HCT116 (cell line): ENCODE results near the gene DOCK4. TPM values are rescaled to one million over a fixed set of nuclear protein-coding genes. Genes with fewer than 3 reads are reported as not detected.

Experiments
- ATAC-seq: fragments of 200-7000 bp; cut with Tn5 transposase; 2 replicates; pipeline ENCODE4 v1.9.1; 2020; ENCODE audit warnings: mild to moderate bottlenecking, moderate library complexity
- BruUV-seq: library from RNA; stranded (reverse); fragments of 400-500 nt; replicated peaks from 2 replicates; lab custom pipeline; 2021; lab: Mats Ljungman, UMichigan
- CTCF ChIA-PET: fragments of 300-600 bp; sonication (Branson Sonifier 250); formaldehyde crosslinking; loops from one replicate; lab custom pipeline; 2021; ENCODE audit warnings: antibody characterized with exemption; lab: Charles Lee
- POLR2A ChIA-PET: fragments of 300-600, 350-600 bp; sonication (Branson Sonifier 250); formaldehyde crosslinking; loops from one replicate; lab custom pipeline; 2021; ENCODE audit warnings: antibody characterized with exemption; lab: Charles Lee
- RAD21 ChIA-PET, 2 experiments: fragments of 300-600 bp; sonication (Branson Sonifier 250); formaldehyde crosslinking; loops; one replicate each; lab custom pipeline; 2023; ENCODE audit warnings: low total read pairs in 2 of 2; ENCODE audit not compliant: uncharacterized antibody in 2 of 2, unreplicated experiment in 2 of 2, low non-redundant PET in 1 of 2; lab: Charles Lee
- DNase-seq: peaks from one replicate; pipeline ENCODE4 v3.0.0-alpha.2; 2010; ENCODE audit warnings: low read depth, low spot score
- H2AFZ ChIP-seq: fragments of 200-600 bp; shearing (Covaris generic), sonication (generic); 2 replicates; pipeline ENCODE4 v1.6.1; 2017; ENCODE audit warnings: low read depth, mixed run types, mixed read lengths, antibody characterized with exemption, low read length; ENCODE audit not compliant: poor library complexity, severe bottlenecking
- H3K27ac ChIP-seq: 2 replicates; pipeline ENCODE4 v1.5.1; 2012; ENCODE audit warnings: low read depth, low read length
- H3K27me3 ChIP-seq: fragments of 200-600 bp; sonication (generic); 2 replicates; pipeline ENCODE4 v1.6.1; 2016; ENCODE audit warnings: mixed run types, low read length, mixed read lengths; ENCODE audit not compliant: insufficient read depth
- H3K36me3 ChIP-seq, 2 experiments: fragments of 200-500 bp in 1 of 2; fragments of 200-600 bp in 1 of 2; sonication (Bioruptor generic) in 1 of 2; sonication (generic) in 1 of 2; 2 replicates each; pipeline versions ENCODE4 v1.5.1 to v1.6.1; 2014 to 2016; ENCODE audit warnings: low read length in 2 of 2, inconsistent platforms in 1 of 2, mixed read lengths in 1 of 2, mixed run types in 1 of 2; ENCODE audit not compliant: insufficient read depth in 2 of 2, control insufficient read depth in 1 of 2
- H3K4me1 ChIP-seq, 2 experiments: fragments of 200-600 bp in 1 of 2; sonication (generic) in 1 of 2; 2 replicates each; pipeline versions ENCODE4 v1.5.1 to v1.6.1; 2012 to 2017; ENCODE audit warnings: low read length in 2 of 2, inconsistent platforms in 1 of 2, mild to moderate bottlenecking in 1 of 2, mixed read lengths in 1 of 2, mixed run types in 1 of 2, moderate library complexity in 1 of 2; ENCODE audit not compliant: insufficient read depth in 2 of 2, control insufficient read depth in 1 of 2
- H3K4me2 ChIP-seq: fragments of 200-600 bp; sonication (generic); 2 replicates; pipeline ENCODE4 v1.6.1; 2017; ENCODE audit warnings: mixed run types, low read length, mixed read lengths
- H3K4me3 ChIP-seq, 2 experiments: fragments of 200-600 bp in 1 of 2; sonication (generic) in 1 of 2; replicated peaks in 1 of 2; 2 replicates each; pipeline ENCODE4 v1.5.1; 2011 to 2016; ENCODE audit warnings: low read length in 2 of 2, control low read depth in 1 of 2, low read depth in 1 of 2, mild to moderate bottlenecking in 1 of 2, mixed read lengths in 1 of 2, mixed run types in 1 of 2
- H3K79me2 ChIP-seq: fragments of 200-600 bp; sonication (generic); 2 replicates; pipeline ENCODE4 v1.6.1; 2017; ENCODE audit warnings: mild to moderate bottlenecking, mixed run types, low read length, moderate library complexity, mixed read lengths; ENCODE audit not compliant: insufficient read depth
- H3K9ac ChIP-seq: fragments of 200-600 bp; sonication (generic); 2 replicates; pipeline ENCODE4 v1.6.1; 2016; ENCODE audit warnings: low read length, mixed read lengths
- H3K9me2 ChIP-seq: fragments of 200-600 bp; sonication (generic), shearing (Covaris generic); 2 replicates; pipeline ENCODE4 v1.6.1; 2017; ENCODE audit warnings: mixed run types, mild to moderate bottlenecking, moderate library complexity; ENCODE audit not compliant: insufficient read depth
- H3K9me3 ChIP-seq, 2 experiments: fragments of 200-500 bp in 1 of 2; fragments of 200-600 bp in 1 of 2; sonication (Bioruptor generic) in 1 of 2; sonication (generic) in 1 of 2; 2 replicates each; pipeline ENCODE4 v1.6.1; 2014 to 2017; ENCODE audit warnings: low read length in 2 of 2, mixed read lengths in 2 of 2, inconsistent platforms in 1 of 2, low read depth in 1 of 2, mild to moderate bottlenecking in 1 of 2, mixed run types in 1 of 2, moderate library complexity in 1 of 2; ENCODE audit not compliant: control insufficient read depth in 1 of 2, insufficient read depth in 1 of 2
- H4K20me1 ChIP-seq: fragments of 200-600 bp; sonication (generic), shearing (Covaris generic); 2 replicates; pipeline ENCODE4 v1.6.1; 2017; ENCODE audit warnings: mixed run types, mild to moderate bottlenecking, moderate library complexity; ENCODE audit not compliant: insufficient read depth
- CTCF ChIP-seq, 3 experiments: fragments of 200-600 bp in 1 of 3; sonication (generic) in 1 of 3; IDR thresholded peaks in 2 of 3; conservative IDR thresholded peaks in 1 of 3; 2 replicates each; pipeline ENCODE4 v1.5.1; 2012 to 2017; ENCODE audit warnings: low read depth in 2 of 3, low read length in 2 of 3, antibody characterized with exemption in 1 of 3, borderline replicate concordance in 1 of 3, control low read depth in 1 of 3, mild to moderate bottlenecking in 1 of 3, mixed read lengths in 1 of 3, mixed run types in 1 of 3, moderate library complexity in 1 of 3; ENCODE audit not compliant: insufficient read depth in 1 of 3
- RAD21 ChIP-seq: IDR thresholded peaks from 2 replicates; pipeline ENCODE4 v1.6.1; 2012; ENCODE audit warnings: low read depth, mild to moderate bottlenecking
- SIN3A ChIP-seq: IDR thresholded peaks from 2 replicates; pipeline ENCODE4 v1.6.1; 2012; ENCODE audit warnings: low read depth
- intact Hi-C: fragments of 100-400 bp; cut with micrococcal nuclease; formaldehyde crosslinking; loops from 2 replicates; pipeline ENCODE4 v1.10.0; 2022
- total RNA-seq: library from RNA; stranded (reverse); gene quantifications from one replicate; pipeline ENCODE4 v1.2.1, GENCODE V29; 2021; ENCODE audit not compliant: unreplicated experiment

Gene DOCK4
- total RNA-seq, 1 experiment from 2014 or later: 2.2 TPM

- RAD21 ChIA-PET: interaction anchor here (1.1 to 1.2 kb wide), 3 partner anchors 92 to 114 kb away, joined by 3 to 4 read pairs (median 3); no protein-coding TSS in a partner anchor
Measured at GRCh38 chr7:111855842-111856227, 350.4 kb downstream of the DOCK4 start.

More at GRCh38 chr7:111855842-111856227, 350.4 kb downstream of the DOCK4 start:
- H3K9me3 ChIP-seq: no peaks in the 10 kb centered on the region
- no peak for DNase-seq
- TF ChIP-seq CTCF (IDR thresholded peaks at IDR 0.05 in 2 of 3, conservative IDR thresholded peaks at IDR 0.05 in 1 of 3; ENCODE audit: borderline replicate concordance in 1 of 3, insufficient read depth in 1 of 3, low read depth in 2 of 3, low read length in 2 of 3): peak in 2 of 3 experiments; percentile 23; a peak in 2 of 6 replicates
- no peak for TF ChIP-seq SIN3A
- TF ChIP-seq RAD21: peak; percentile 21; the same call in 1 of the 2 replicates
- TF ChIP-seq, all 23 proteins: peak for 2
- Histone ChIP-seq H3K4me3 (no peak overlapping the region), H2AFZ (no peak overlapping the region), H3K27me3 (no peaks in the 10 kb centered on the region), H3K79me2 (no peaks in the 10 kb centered on the region), H3K9ac (no peak overlapping the region), H3K4me1 (no peaks in the 10 kb centered on the region), H3K27ac (no peak overlapping the region), H4K20me1 (no peaks in the 10 kb centered on the region), H3K9me2 (no peaks in the 10 kb centered on the region), H3K36me3 (no peaks in the 10 kb centered on the region), H3K4me2 (no peak overlapping the region)
- POLR2A ChIA-PET: no interaction called here
- BruUV-seq: no TSS peak
- intact Hi-C loops: loop anchor here (1.0 to 5.0 kb wide), 4 partner anchors 93 to 641 kb away; no protein-coding TSS in a partner anchor
- ATAC-seq: no peak; the same call in 1 of the 2 replicates
- CTCF ChIA-PET: interaction anchor here (0.7 to 5.8 kb wide), 11 partner anchors 8 to 640 kb away, joined by 3 to 40 read pairs (median 5); no protein-coding TSS in a partner anchor
